ENCODE data around the gene PIBF1.
"Not testable (repeated sequence)": the region's sequence is repeated elsewhere in the genome, so short reads cannot be mapped to it uniquely, and the experiment has no call there.

Gene PIBF1

GRCh38 chr13:72781451-72782439, at the start of gene PIBF1, which contains the start of gene DIS3:
PIBF1 (plus strand) TSS chr13:72782133; CDS start chr13:72783470, 1,337 bp downstream.
DIS3 (minus strand) TSS chr13:72781900; CDS start chr13:72781832, 68 bp downstream.
- peak; percentile 99 to 100 (median 100) for DNase-seq

GRCh38 chr13:72737033-72737432, 44.9 kb upstream of the PIBF1 start:
- no peak for DNase-seq

GRCh38 chr13:72740015-72740414, 41.9 kb upstream of the PIBF1 start:
- DNase-seq: no peak

GRCh38 chr13:72745260-72745659, 36.7 kb upstream of the PIBF1 start:
- DNase-seq: no peak

- no peak for DNase-seq
These were observed 30.7 kb upstream of the PIBF1 start for GRCh38 chr13:72751220-72751619.

GRCh38 chr13:72754111-72754510, 27.8 kb upstream of the PIBF1 start:
- peak in 1 of 3 experiments; percentile 43 for DNase-seq

- DNase-seq: no peak
These were observed 24.0 kb upstream of the PIBF1 start for GRCh38 chr13:72757792-72758535.

- no peak for DNase-seq
These were observed 21.7 kb upstream of the PIBF1 start for GRCh38 chr13:72760189-72760588.

GRCh38 chr13:72763411-72763810, 18.5 kb upstream of the PIBF1 start:
- DNase-seq: no peak

- no peak for DNase-seq
These were observed 7.9 kb upstream of the PIBF1 start for GRCh38 chr13:72774019-72774418.

GRCh38 chr13:72782717-72783116, 784 bp downstream of the PIBF1 start:
- DNase-seq: peak in 2 of 3 experiments; percentile 27 to 67

- DNase-seq: not testable (repeated sequence)
These were observed 2.7 kb downstream of the PIBF1 start for GRCh38 chr13:72784679-72785078.

GRCh38 chr13:72788831-72789230, 6.9 kb downstream of the PIBF1 start:
- DNase-seq: no peak

GRCh38 chr13:72792640-72793039, 10.7 kb downstream of the PIBF1 start:
- DNase-seq: no peak

GRCh38 chr13:72798817-72799216, 16.9 kb downstream of the PIBF1 start:
- DNase-seq: no peak

- no peak for DNase-seq
These were observed 22.4 kb downstream of the PIBF1 start for GRCh38 chr13:72804301-72804700.

GRCh38 chr13:72805676-72806346, 23.9 kb downstream of the PIBF1 start:
- DNase-seq: peak in 1 of 3 experiments; percentile 44

GRCh38 chr13:72806514-72806913, 24.6 kb downstream of the PIBF1 start:
- not testable (repeated sequence) for DNase-seq

GRCh38 chr13:72808917-72809500, 27.1 kb downstream of the PIBF1 start:
- DNase-seq: peak in 2 of 3 experiments; percentile 61 to 67

- DNase-seq: no peak
These were observed 38.4 kb downstream of the PIBF1 start for GRCh38 chr13:72820156-72820897.

- DNase-seq: no peak
These were observed 39.0 kb downstream of the PIBF1 start for GRCh38 chr13:72820898-72821279.

- no peak for DNase-seq
These were observed 41.1 kb downstream of the PIBF1 start for GRCh38 chr13:72823081-72823480.
